ENCODE data around the gene HHEX. TPM values are rescaled to one million over a fixed set of nuclear protein-coding genes. Genes with fewer than 3 reads are reported as not detected.

The HHEX gene
- total and polyA plus RNA-seq, 10 of the 15 experiments (the other 5 are each of a cell fraction or from before 2014, with no cell fraction given), result 3.9 to 32.8 (median 16.4) TPM

DNA sequence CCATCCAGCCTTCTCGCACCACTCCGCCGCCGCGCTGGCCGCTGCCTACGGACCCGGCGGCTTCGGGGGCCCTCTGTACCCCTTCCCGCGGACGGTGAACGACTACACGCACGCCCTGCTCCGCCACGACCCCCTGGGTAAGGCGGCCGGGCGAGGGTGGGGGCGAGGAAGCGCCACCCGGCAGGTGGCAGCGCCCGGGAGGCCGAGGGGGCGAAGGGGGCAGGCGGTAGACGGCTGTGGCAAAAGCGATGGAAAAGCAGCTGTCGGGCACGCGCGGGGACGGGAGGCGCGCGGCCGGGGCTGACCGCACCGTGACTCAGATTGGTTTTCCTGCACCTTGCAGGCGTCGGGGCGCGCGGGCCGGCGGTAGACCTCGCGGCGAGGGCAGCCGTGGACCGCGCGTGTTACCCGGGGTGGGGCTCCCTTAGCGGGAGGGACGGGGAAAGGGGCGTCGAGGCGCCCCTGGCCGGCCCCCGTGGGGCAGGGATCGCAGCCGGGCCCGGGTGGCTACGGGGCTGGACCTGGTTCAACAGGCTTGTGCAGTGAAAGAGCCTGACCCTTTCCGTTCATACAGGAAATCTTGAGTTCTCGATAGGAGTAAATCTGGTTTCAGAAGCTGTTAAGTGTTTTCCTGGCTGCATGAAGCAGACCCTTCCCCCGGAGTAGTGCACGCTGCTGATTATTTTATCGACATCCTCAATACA lies 608 bp downstream of the HHEX start:
- ChIA-PET SMC1A (ENCODE audit: uncharacterized antibody, unreplicated experiment) (interaction anchor here (0.5 kb wide), 1 partner anchor 714 kb away, joined by 3 read pairs; no protein-coding TSS in a partner anchor), POLR2A (interaction anchor here (0.6 kb wide), 1 partner anchor 179 kb away, joined by 4 read pairs; no protein-coding TSS in a partner anchor), RAD21 (ENCODE audit: unreplicated experiment) (interaction anchor here (1.4 kb wide), 1 partner anchor 53 kb away, joined by 3 read pairs; no protein-coding TSS in a partner anchor), CTCF (interaction anchor here (0.8 kb wide), 1 partner anchor 49 kb away, joined by 3 read pairs; no protein-coding TSS in a partner anchor)
- Histone ChIP-seq H3K36me3 (ENCODE audit: control insufficient read depth in 2 of 2, insufficient read depth in 2 of 2, low read length in 1 of 2) (no peaks in the 10 kb centered on the region), H4K20me1 (ENCODE audit: control insufficient read depth, insufficient read depth) (no peaks in the 10 kb centered on the region), H3K9me3 (replicated peaks; ENCODE audit: control insufficient read depth, insufficient read depth, low read length) (peaks cover 4% of the 10 kb centered on the region; the same call in 1 of the 3 replicates), H3K4me2 (ENCODE audit: control insufficient read depth, insufficient read depth) (peak overlapping the region; percentile 74), H2AFZ (ENCODE audit: control insufficient read depth, low read depth, low read length) (peak overlapping the region; percentile 17; the same call in 1 of the 2 replicates), H3K27me3 (replicated peaks in 1 of 2; ENCODE audit: control insufficient read depth in 2 of 2, insufficient read depth in 2 of 2, low read length in 1 of 2) (peaks cover 0 to 28% of the 10 kb centered on the region in 2 experiments; a peak in 3 of 4 replicates), H3K4me1 (ENCODE audit: control insufficient read depth, insufficient read depth, low read length) (peaks cover 16% of the 10 kb centered on the region), H3K4me3 (peak overlapping the region; percentile 70), H3K9ac (ENCODE audit: control insufficient read depth, insufficient read depth, low read length) (no peak overlapping the region; the same call in 1 of the 2 replicates), H3K27ac (ENCODE audit: control insufficient read depth, insufficient read depth) (no peak overlapping the region), H3K79me2 (ENCODE audit: control insufficient read depth, insufficient read depth, low read length) (no peaks in the 10 kb centered on the region)
- intact Hi-C loops (cut with micrococcal nuclease; ENCODE audit: unreplicated experiment) (loop anchor here (5.0 kb wide), 1 partner anchor 52 kb away; no protein-coding TSS in a partner anchor), in situ Hi-C loops (cut with MboI) (no loop called here)
- peak; percentile 65; the same call in 1 of the 2 replicates for TF ChIP-seq IKZF1 (conservative IDR thresholded peaks at IDR 0.05)
- TF ChIP-seq RBBP5 (conservative IDR thresholded peaks at IDR 0.05), result no peak
- peak in 1 of 2 experiments; percentile 63; a peak in 2 of 4 replicates for TF ChIP-seq BHLHE40 (IDR thresholded peaks at IDR 0.05; ENCODE audit: borderline replicate concordance in 1 of 2, low read depth in 2 of 2, low read length in 1 of 2)
- TF ChIP-seq, protein P1, sequence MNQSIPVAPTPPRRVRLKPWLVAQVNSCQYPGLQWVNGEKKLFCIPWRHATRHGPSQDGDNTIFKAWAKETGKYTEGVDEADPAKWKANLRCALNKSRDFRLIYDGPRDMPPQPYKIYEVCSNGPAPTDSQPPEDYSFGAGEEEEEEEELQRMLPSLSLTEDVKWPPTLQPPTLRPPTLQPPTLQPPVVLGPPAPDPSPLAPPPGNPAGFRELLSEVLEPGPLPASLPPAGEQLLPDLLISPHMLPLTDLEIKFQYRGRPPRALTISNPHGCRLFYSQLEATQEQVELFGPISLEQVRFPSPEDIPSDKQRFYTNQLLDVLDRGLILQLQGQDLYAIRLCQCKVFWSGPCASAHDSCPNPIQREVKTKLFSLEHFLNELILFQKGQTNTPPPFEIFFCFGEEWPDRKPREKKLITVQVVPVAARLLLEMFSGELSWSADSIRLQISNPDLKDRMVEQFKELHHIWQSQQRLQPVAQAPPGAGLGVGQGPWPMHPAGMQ (IDR thresholded peaks at IDR 0.05; ENCODE audit: borderline replicate concordance), result no peak
- peak; percentile 74 for TF ChIP-seq RUNX3 (IDR thresholded peaks at IDR 0.05; ENCODE audit: low read length)
- TF ChIP-seq TCF12 (IDR thresholded peaks at IDR 0.05; ENCODE audit: low read depth, low read length), result peak; percentile 24; the same call in 1 of the 2 replicates
- TF ChIP-seq EZH2 (IDR thresholded peaks at IDR 0.05; ENCODE audit: borderline replicate concordance, control insufficient read depth, low read depth, low read length), result 0 out of 2 replicates have a peak, but pooled peaks have one; percentile 59
- TF ChIP-seq ZNF622 (IDR thresholded peaks at IDR 0.05), result no peak
- no peak for DNase-seq (ENCODE audit: low read depth, low spot score)
- WGBS (ENCODE audit: insufficient coverage, insufficient replicate concordance, low lambda C conversion rate, missing lambda C conversion rate), result 5% methylated on average over 46 of the region's 73 CpGs
- BruUV-seq (replicated peaks), result no TSS peak
- no peak for FAIRE-seq
- peak; percentile 55 for ATAC-seq
